IPS-15b (cell line): Measurements from ENCODE around the gene VAV2.

Source experiments
- H3K27me3 ChIP-seq: one replicate; pipeline ENCODE4 v1.6.1; 2013; ENCODE audit warnings: low read length; ENCODE audit not compliant: control insufficient read depth, insufficient read depth
- H3K36me3 ChIP-seq: one replicate; pipeline ENCODE4 v1.6.1; 2013; ENCODE audit warnings: low read length; ENCODE audit not compliant: control insufficient read depth, insufficient read depth
- H3K4me1 ChIP-seq: one replicate; pipeline ENCODE4 v1.6.1; 2013; ENCODE audit warnings: mild to moderate bottlenecking, low read length; ENCODE audit not compliant: control insufficient read depth, insufficient read depth
- H3K4me3 ChIP-seq: one replicate; pipeline ENCODE4 v1.5.1; 2013; ENCODE audit warnings: low read depth, low read length
- H3K9ac ChIP-seq: one replicate; pipeline ENCODE4 v1.6.1; 2013; ENCODE audit warnings: low read depth, mild to moderate bottlenecking, low read length
- H3K9me3 ChIP-seq: one replicate; pipeline ENCODE4 v1.6.1; 2013; ENCODE audit warnings: mild to moderate bottlenecking, low read length; ENCODE audit not compliant: control insufficient read depth, insufficient read depth

VAV2 gene

GRCh38 chr9:133877327-133877726, 114.8 kb downstream of the VAV2 start:
- Histone ChIP-seq H3K4me3 (no peak overlapping the region), H3K4me1 (no peaks in the 10 kb centered on the region), H3K9ac (no peak overlapping the region), H3K36me3 (peaks cover 7% of the 10 kb centered on the region), H3K27me3 (no peaks in the 10 kb centered on the region), H3K9me3 (no peaks in the 10 kb centered on the region)

GRCh38 chr9:133876836-133877235, 115.3 kb downstream of the VAV2 start:
- peaks cover 7% of the 10 kb centered on the region for H3K36me3 ChIP-seq
- H3K27me3 ChIP-seq: no peaks in the 10 kb centered on the region
- no peaks in the 10 kb centered on the region for H3K9me3 ChIP-seq
- no peak overlapping the region for H3K4me3 ChIP-seq
- no peak overlapping the region for H3K9ac ChIP-seq
- no peaks in the 10 kb centered on the region for H3K4me1 ChIP-seq

- Histone ChIP-seq H3K27me3 (no peaks in the 10 kb centered on the region), H3K9ac (no peak overlapping the region), H3K9me3 (no peaks in the 10 kb centered on the region), H3K4me3 (no peak overlapping the region), H3K36me3 (peaks cover 4% of the 10 kb centered on the region), H3K4me1 (no peaks in the 10 kb centered on the region)
Measured at GRCh38 chr9:133876144-133876543, 116.0 kb downstream of the VAV2 start.

GRCh38 chr9:133875131-133875530, 117.0 kb downstream of the VAV2 start:
- Histone ChIP-seq H3K36me3 (peaks cover 4% of the 10 kb centered on the region), H3K9ac (no peak overlapping the region), H3K9me3 (no peaks in the 10 kb centered on the region), H3K27me3 (no peaks in the 10 kb centered on the region), H3K4me1 (no peaks in the 10 kb centered on the region), H3K4me3 (no peak overlapping the region)

- no peaks in the 10 kb centered on the region for H3K4me1 ChIP-seq
- H3K9me3 ChIP-seq: no peaks in the 10 kb centered on the region
- no peak overlapping the region for H3K4me3 ChIP-seq
- no peaks in the 10 kb centered on the region for H3K27me3 ChIP-seq
- H3K9ac ChIP-seq: no peak overlapping the region
- peaks cover 4% of the 10 kb centered on the region for H3K36me3 ChIP-seq
Measured at GRCh38 chr9:133874659-133875058, 117.5 kb downstream of the VAV2 start.

- H3K36me3 ChIP-seq: peaks cover 4% of the 10 kb centered on the region
- no peaks in the 10 kb centered on the region for H3K9me3 ChIP-seq
- H3K4me1 ChIP-seq: no peaks in the 10 kb centered on the region
- H3K27me3 ChIP-seq: no peaks in the 10 kb centered on the region
- H3K9ac ChIP-seq: no peak overlapping the region
- no peak overlapping the region for H3K4me3 ChIP-seq
Measured at GRCh38 chr9:133874060-133874657, 118.0 kb downstream of the VAV2 start.

GRCh38 chr9:133873461-133873891, 118.6 kb downstream of the VAV2 start:
- peaks cover 4% of the 10 kb centered on the region for H3K36me3 ChIP-seq
- no peaks in the 10 kb centered on the region for H3K9me3 ChIP-seq
- H3K4me1 ChIP-seq: no peaks in the 10 kb centered on the region
- H3K4me3 ChIP-seq: no peak overlapping the region
- H3K27me3 ChIP-seq: no peaks in the 10 kb centered on the region
- no peak overlapping the region for H3K9ac ChIP-seq

GRCh38 chr9:133873009-133873408, 119.1 kb downstream of the VAV2 start:
- H3K27me3 ChIP-seq: no peaks in the 10 kb centered on the region
- no peak overlapping the region for H3K9ac ChIP-seq
- peaks cover 4% of the 10 kb centered on the region for H3K36me3 ChIP-seq
- H3K4me3 ChIP-seq: no peak overlapping the region
- no peaks in the 10 kb centered on the region for H3K4me1 ChIP-seq
- H3K9me3 ChIP-seq: no peaks in the 10 kb centered on the region

- H3K4me3 ChIP-seq: no peak overlapping the region
Measured at GRCh38 chr9:133870598-133871595, 121.2 kb downstream of the VAV2 start.

GRCh38 chr9:133869674-133870405, 122.3 kb downstream of the VAV2 start:
- Histone ChIP-seq H3K36me3 (no peaks in the 10 kb centered on the region), H3K9me3 (no peaks in the 10 kb centered on the region), H3K4me1 (no peaks in the 10 kb centered on the region), H3K27me3 (no peaks in the 10 kb centered on the region), H3K9ac (no peak overlapping the region), H3K4me3 (no peak overlapping the region)

More at GRCh38 chr9:133870598-133871595, 121.2 kb downstream of the VAV2 start:
- Histone ChIP-seq H3K36me3 (peaks cover 2% of the 10 kb centered on the region), H3K27me3 (no peaks in the 10 kb centered on the region), H3K4me1 (no peaks in the 10 kb centered on the region), H3K9me3 (no peaks in the 10 kb centered on the region), H3K9ac (no peak overlapping the region)

GRCh38 chr9:133868203-133868602, 123.9 kb downstream of the VAV2 start:
- Histone ChIP-seq H3K4me1 (peaks cover 2% of the 10 kb centered on the region), H3K27me3 (no peaks in the 10 kb centered on the region), H3K9me3 (no peaks in the 10 kb centered on the region), H3K9ac (no peak overlapping the region), H3K36me3 (no peaks in the 10 kb centered on the region), H3K4me3 (no peak overlapping the region)
